IPS-11a (cell line): ENCODE measurements around the gene RUBCN.
"Not testable (repeated sequence)": the region's sequence is repeated elsewhere in the genome, so short reads cannot be mapped to it uniquely, and the experiment has no call there.

ENCODE experiments used
- H3K4me3 ChIP-seq: one replicate; pipeline ENCODE4 v1.5.1; 2013; ENCODE audit warnings: low read depth, low read length, control low read depth

RUBCN gene

GRCh38 chr3:197686899-197687298 lies 49.8 kb downstream of the RUBCN start:
- no peak overlapping the region for H3K4me3 ChIP-seq

DNA sequence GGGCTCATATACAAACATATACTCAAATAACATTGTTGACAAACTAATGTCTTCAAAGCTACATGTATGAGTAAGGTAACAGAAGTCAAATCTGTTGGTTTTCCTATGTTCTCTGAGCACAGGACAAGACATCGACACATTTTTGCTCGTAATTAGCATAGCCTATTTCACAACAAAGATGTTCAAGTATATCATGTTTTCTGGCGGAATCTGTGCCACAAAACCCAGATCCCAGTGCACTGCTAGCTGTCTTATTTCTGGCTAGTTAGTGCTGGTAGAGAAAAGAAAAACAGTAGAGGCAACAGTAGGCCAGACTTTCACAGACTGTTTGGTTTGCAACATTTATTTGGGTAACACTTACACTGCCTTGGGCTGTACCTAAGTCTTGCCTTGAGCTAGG lies 51.2 kb downstream of the RUBCN start:
- no peak overlapping the region for H3K4me3 ChIP-seq

GRCh38 chr3:197683191-197683590 lies 53.5 kb downstream of the RUBCN start:
- H3K4me3 ChIP-seq: no peak overlapping the region

GRCh38 chr3:197682713-197683112 lies 54.0 kb downstream of the RUBCN start:
- no peak overlapping the region for H3K4me3 ChIP-seq

DNA sequence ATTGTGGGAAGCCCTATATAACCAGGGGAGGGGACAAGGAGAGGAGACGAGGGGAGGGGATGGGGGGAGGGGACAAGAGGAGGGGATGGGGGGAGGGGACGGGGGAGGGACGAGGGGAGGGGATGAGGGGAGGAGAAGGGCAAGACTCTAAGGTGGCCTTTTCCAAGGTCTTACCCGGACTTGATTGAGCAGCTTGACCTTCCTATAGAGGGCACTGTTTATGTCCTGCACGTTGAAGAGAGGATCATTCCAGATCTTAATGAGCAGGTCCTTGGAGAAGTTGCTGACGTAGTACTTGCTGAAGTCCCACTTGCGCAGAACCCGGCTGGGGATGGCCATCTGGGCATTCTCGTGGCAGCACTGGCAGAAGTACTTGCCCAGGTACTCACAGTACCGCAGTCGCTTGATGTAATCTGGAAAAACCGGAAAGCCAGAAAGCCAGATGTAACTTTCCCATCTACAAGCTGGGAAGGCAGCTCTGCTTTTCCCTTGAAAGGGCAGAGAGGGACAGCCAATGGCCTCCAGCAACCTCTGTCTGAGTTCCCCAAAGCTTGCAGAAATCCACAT lies 55.7 kb downstream of the RUBCN start:
- no peak overlapping the region for H3K4me3 ChIP-seq

DNA sequence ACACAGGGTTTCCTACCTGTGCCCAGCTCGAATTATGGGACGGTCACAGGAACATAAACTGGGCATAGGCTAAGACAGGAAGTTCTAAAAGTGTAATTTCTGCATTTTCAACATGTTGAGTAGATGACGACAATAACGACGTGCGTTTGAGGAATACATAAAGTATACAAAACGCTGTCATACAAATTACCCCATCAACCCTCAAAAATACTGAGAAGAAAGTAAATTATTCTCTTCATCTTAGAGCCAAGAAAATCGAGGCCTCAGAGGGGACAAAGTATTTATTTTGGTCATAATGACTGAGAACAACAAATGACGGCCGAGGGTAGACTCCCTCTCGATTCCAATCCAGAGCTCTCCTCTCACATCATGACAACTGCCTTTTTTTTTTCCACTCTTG lies 60.8 kb downstream of the RUBCN start:
- H3K4me3 ChIP-seq: no peak overlapping the region

DNA sequence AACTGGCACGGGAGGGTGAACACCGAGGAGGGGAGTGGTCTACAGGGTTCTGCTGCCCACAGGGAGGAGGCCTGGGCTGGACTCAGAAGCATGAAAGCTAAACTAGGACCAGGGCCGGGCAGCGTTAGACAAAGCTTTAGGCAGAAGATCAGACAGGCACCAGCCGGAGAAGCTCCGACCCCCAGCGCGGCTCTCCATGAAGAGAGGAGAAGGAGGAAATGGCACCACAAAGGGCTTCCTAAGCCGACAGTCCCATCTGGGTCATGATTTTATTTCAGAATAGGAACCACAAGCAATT lies 61.2 kb downstream of the RUBCN start:
- H3K4me3 ChIP-seq: no peak overlapping the region

DNA sequence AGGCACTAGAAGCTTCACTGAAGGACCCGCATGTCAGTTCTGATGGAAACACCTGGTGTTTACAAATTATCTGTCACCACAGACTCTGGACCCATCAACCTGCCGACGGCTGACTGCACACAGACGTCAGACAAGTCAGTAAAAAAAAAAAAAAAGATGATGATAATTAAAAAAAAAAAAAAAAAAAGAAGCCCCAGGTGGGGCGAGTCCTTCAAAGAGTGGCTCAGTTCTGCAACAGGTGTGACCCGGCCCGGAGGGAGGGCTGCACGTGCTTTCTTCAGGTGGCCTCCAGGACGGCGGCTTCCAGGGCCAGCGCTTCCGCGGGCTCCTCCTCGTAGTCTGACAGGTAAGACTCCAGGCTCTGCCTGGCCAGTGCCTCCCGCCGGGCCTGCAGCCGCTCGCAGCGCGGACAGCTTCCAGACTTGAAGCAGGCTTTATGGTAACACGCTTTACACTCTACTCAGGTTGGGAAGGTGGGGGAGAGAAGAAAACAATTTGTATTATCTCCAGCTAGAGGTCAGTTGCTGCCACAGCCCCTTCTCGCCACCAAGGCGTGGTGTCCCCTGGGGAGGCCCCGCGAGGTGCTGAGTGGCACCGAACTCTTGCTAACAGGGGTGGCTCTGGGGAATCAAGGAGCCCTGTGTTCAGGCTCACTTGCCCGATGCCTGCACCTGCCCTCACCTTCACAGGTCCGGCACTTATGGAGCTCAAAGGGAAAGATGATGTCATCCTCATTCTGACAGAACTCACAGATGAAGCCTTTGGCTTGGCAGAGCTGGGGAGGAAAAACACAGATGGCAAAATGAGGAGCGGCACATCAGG lies 61.8 kb downstream of the RUBCN start:
- H3K4me3 ChIP-seq: no peak overlapping the region

GRCh38 chr3:197673170-197673569 lies 63.5 kb downstream of the RUBCN start:
- H3K4me3 ChIP-seq: no peak overlapping the region

GRCh38 chr3:197670361-197670760 lies 66.3 kb downstream of the RUBCN start:
- H3K4me3 ChIP-seq: no peak overlapping the region

DNA sequence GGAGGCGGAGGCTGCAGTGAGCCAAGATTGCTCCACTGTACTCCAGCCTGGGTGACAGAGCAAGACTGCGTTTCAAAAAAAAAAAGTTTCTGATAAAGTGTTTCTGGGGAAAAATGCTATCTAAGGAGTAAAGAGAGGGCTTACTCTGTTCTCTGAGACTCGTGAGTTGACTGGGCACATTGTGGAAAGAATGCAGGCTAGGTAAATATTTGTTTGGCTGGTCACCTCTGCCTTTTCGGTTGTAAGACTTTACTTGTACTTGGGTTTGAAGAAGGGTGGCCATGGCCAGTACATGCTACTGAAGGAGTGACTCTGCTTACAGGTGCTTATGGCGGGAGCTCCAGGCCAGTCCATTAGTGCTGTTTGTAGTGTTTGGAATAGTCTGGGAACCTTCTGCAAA lies 68.7 kb downstream of the RUBCN start:
- no peak overlapping the region for H3K4me3 ChIP-seq

GRCh38 chr3:197667293-197667692 lies 69.4 kb downstream of the RUBCN start:
- H3K4me3 ChIP-seq: not testable (repeated sequence)

DNA sequence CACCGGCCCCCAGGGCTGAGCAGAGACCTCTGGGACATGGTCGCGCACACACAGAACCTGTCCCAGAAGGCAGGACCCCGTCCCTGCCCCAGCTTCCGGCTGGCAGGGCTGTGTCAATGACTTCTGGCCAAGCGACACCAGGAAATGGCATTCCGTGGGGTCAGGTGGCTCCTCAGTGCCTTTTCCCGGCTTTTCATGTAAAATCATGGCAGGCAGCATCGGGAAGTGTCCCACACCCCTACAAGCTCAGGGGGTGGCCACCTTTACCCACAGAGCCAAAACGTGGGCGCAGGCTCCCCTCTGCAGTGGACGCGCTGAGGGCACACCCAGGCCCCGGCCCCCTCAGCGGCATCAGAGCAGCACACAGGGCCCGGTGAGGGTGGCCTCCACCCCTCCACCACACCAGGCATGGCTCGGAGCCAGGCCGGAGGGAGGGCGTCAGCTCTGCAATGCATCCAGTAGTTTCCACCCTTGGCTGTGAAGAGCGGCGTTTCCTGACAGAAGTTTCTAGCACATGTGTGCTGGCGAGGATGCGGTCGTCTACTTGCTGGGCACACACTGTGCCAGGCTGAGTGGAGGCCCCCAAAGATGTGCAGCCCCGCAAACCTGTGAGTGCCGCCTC lies 70.4 kb downstream of the RUBCN start:
- not testable (repeated sequence) for H3K4me3 ChIP-seq

GRCh38 chr3:197665549-197665948 lies 71.2 kb downstream of the RUBCN start:
- not testable (repeated sequence) for H3K4me3 ChIP-seq

DNA sequence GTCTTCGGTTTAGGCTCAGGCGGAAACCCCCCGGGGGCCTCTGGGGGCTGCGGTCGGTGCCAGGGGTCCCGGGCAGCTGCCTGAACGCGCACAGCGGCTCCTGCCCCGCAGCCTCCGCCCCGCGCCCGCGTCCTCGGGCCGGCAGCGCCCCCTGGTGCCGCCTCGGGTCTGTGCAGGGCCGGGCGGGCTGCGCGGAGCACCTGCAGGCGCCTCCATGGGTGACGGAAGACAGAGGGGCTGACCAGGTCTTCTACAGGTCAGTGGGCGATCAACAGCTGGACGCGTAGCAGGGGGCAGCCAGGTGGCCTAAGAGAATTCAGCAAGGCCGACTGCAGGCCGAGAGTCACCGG lies 71.6 kb downstream of the RUBCN start:
- H3K4me3 ChIP-seq: not testable (repeated sequence)

DNA sequence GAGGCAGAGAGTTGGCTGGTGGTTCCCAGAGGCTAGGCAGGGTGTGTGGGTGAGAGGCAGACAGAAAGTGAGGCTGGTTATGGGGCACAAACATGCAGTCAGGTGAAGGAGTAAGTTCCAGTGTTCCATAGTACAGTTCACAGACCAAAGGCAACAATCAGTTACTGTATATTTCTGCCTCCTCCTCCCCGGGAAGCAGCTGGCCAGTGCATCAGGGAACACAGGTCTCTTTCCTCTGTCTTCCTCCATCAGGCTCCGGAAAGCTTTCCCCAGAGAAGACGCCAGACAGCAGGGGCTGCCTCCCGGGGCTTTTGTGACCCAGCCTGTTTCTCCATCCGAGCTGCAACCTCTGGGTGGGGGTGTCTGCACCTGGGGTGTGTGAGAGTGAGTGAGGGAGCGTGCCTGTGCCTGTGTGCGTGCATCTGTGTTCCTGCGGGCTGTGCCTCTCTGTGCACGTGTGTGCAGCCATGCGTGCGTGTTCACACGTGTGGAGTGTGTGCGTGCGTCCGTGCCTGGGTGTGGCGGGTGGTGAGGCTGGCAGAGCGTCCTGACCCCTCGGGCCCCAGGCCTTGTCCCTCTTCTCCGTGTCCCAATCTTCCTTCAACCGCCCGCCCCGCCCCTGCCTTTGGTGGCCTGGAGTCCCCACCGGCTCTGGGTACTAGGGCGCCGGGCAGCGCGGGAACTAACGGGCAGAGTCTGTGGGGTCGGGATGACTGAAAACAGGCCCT lies 72.1 kb downstream of the RUBCN start:
- H3K4me3 ChIP-seq: not testable (repeated sequence)

DNA sequence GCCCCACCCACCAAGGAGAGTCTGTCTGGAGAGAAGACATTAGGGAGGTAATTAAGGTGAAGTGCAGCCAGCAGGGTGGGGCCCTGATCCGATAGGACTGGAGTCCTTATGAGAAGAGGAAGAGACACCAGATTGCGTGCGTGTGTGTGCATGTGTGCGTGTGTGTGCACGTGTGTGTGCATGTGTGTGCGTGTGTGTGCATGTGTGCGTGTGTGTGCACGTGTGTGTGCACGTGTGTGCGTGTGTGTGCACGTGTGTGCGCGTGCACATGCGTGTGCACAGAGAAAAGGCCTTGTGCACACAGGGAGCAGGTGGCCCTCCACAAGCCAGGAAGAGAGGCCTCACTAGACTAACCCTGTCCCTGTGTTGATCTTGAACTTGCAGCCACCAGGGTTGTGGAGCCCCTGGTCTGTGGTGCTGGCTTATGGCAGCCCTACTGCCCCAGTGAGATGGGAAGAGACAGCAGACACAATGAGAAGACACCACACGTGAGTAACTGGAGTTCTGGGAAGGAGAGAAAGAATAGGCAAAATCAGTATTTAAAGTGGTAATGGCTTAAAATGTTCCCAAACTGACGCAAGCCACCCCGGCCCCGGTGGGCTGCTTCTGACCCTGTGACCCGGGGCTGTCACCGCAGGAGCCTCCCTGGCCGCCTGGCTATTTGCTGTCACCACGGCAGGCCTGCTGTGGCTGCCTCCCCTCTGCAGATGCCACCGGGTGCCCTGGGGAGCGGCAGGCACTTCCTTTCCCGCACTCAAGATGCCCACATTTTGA lies 73.2 kb downstream of the RUBCN start:
- not testable (repeated sequence) for H3K4me3 ChIP-seq

DNA sequence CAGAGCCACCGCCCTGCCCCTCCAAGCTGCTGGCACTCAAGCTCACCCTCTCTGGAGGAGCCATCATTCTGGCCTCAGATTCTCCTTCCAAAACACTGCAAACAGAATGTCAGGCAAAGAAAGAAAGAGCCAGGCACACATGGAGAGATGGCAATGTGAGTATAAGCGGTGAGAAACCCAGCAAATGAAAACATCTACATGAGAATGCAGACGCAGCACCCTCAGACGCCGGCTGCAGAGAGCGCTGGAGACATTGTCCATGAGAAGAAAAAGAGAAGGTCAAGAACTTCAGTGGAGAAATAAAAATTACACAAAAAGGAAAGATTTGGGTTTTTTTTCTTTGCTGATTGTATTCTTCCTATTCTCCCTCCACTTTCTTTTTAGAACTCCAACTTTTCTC lies 74.4 kb downstream of the RUBCN start:
- H3K4me3 ChIP-seq: not testable (repeated sequence)

- not testable (repeated sequence) for H3K4me3 ChIP-seq
Measured at GRCh38 chr3:197661874-197662273, 74.8 kb downstream of the RUBCN start.

DNA sequence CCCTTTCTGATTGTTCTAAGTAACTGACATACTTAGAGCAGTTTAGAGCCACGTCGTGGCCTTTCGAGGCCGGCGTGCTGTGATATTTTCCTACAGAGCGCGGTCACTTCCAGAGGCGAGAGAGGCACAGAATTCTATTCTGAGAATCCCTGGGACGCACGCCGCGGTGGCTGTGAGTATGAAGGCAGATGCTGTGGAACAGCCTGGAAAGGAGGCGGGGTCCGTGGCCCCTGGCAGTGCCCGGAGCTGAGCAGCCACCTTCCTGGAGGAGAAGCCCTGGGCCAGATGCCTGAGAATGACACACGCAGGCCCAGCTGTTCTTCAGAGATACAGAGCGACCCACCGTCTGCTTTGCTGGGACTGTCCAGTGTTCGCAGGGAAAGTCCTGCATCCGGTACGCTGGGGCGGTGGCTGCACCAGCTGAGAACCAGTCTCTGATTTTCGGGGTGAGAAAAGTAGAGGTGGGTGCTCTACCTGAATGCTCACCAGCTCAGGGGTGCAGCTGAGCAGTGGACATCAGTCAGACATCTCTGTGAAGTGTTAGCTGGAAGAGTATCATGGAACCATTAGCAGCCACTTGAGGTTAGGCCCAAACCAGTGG lies 75.4 kb downstream of the RUBCN start:
- H3K4me3 ChIP-seq: not testable (repeated sequence)

DNA sequence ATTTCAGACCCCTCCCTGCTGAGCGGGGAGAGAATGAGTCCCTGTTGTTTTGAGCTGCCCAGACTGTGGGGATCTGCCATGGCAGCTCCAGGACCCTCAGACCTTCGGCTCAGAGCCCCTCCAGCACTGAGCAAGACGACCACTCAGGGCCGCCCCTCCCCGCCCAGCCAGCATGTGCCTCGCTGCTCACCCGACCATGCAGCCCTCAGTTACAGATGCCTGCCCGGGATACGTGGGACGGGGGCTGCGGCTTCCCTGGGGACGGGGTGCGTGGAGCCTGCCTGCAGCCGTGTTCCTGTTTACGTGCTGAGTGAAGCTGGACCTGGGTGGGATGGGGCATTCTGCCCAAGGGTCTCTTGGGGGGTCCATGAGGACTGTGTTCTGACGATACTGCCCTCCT lies 77.0 kb downstream of the RUBCN start:
- H3K4me3 ChIP-seq: not testable (repeated sequence)
